Hematopoietic multipotent progenitor cell treated with erythropoietin and hydrocortisone succinate and interleukin-3 and kit ligand, for 6 days (in vitro differentiated cells): ENCODE results near the gene PIK3IP1.

Experiments used
- DNase-seq: peaks from one replicate; pipeline ENCODE4 v3.0.0-alpha.2; 2015

The PIK3IP1 gene

DNA sequence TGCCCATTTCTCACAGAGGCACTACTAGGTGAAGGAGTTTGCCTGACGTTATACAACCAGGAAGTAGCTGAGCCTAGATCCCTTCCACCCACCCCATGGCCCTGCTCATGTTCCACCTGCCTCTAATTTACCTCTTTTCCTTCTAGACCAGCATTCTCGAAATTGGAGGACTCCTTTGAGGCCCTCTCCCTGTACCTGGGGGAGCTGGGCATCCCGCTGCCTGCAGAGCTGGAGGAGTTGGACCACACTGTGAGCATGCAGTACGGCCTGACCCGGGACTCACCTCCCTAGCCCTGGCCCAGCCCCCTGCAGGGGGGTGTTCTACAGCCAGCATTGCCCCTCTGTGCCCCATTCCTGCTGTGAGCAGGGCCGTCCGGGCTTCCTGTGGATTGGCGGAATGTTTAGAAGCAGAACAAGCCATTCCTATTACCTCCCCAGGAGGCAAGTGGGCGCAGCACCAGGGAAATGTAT is 14.1 kb downstream of the PIK3IP1 start:
- no peak for DNase-seq

DNA sequence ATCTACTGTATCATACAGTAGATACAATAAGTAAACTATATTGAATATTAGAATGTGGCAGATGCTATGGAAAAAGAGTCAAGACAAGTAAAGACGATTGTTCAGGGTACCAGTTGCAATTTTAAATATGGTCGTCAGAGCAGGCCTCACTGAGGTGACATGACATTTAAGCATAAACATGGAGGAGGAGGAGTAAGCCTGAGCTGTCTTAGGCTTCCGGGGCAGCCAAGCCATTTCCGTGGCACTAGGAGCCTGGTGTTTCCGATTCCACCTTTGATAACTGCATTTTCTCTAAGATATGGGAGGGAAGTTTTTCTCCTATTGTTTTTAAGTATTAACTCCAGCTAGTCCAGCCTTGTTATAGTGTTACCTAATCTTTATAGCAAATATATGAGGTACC is 14.5 kb downstream of the PIK3IP1 start:
- DNase-seq: no peak

DNA sequence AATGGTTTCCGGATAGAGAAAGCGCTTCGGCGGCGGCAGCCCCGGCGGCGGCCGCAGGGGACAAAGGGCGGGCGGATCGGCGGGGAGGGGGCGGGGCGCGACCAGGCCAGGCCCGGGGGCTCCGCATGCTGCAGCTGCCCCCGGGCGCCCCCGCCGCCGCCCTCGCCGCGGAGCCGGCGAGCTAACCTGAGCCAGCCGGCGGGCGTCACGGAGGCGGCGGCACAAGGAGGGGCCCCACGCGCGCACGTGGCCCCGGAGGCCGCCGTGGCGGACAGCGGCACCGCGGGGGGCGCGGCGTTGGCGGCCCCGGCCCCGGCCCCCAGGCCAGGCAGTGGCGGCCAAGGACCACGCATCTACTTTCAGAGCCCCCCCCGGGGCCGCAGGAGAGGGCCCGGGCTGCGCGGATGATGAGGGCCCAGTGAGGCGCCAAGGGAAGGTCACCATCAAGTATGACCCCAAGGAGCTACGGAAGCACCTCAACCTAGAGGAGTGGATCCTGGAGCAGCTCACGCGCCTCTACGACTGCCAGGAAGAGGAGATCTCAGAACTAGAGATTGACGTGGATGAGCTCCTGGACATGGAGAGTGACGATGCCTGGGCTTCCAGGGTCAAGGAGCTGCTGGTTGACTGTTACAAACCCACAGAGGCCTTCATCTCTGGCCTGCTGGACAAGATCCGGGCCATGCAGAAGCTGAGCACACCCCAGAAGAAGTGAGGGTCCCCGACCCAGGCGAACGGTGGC is 15.7 kb downstream of the PIK3IP1 start:
- no peak for DNase-seq

DNA sequence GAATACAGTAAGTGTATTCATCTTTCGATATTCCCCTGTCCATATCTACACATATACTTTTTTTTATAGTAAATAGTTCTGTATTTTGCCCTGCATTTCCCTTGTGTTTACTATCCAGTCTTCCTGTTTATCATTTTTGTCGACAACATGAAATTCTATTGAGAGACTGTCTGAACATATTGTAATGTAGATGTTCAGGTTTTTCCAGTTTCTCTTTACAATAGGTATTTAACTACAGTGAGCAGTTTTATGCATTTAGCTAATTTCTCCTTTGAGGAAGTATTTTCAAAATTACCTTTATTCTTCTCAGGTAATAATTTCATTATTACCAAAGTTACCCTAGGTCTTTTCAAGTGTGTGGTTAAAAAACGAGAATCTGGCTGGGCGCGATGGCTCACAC is 16.7 kb downstream of the PIK3IP1 start:
- DNase-seq: no peak

DNA sequence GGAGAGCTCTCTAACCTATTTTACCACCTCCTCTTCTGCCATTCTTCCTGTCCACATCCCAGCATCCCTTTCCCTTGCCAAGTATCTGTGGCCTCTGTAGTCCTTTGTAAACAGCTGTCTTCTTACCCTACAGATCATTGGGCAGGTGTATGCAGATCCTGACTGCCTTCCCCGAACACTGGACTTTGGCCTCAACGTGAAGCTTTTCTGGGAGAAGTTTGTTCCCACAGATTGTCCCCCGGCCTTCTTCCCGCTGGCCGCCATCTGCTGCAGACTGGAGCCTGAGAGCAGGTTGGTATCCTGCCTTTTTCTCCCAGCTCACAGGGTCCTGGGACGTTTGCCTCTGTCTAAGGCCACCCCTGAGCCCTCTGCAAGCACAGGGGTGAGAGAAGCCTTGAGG is 17.3 kb downstream of the PIK3IP1 start:
- no peak for DNase-seq

DNA sequence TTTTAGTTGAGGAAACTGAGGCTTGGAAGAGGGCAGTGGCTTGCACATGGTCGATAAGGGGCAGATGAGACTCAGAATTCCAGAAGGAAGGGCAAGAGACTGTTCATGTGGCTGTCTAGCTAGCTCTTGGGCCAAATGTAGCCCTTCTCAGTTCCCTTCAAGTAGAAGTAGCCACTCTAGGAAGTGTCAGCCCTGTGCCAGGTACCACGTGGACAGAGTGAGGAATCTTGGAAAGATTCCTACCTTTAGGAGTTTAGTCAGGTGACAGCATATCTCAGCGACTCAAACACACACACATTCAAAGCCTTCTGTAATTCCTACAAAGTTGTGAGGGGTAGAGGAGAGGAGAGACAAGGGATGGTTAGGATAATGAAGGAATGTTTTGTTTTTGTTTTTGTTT is 18.3 kb downstream of the PIK3IP1 start:
- DNase-seq: no peak

DNA sequence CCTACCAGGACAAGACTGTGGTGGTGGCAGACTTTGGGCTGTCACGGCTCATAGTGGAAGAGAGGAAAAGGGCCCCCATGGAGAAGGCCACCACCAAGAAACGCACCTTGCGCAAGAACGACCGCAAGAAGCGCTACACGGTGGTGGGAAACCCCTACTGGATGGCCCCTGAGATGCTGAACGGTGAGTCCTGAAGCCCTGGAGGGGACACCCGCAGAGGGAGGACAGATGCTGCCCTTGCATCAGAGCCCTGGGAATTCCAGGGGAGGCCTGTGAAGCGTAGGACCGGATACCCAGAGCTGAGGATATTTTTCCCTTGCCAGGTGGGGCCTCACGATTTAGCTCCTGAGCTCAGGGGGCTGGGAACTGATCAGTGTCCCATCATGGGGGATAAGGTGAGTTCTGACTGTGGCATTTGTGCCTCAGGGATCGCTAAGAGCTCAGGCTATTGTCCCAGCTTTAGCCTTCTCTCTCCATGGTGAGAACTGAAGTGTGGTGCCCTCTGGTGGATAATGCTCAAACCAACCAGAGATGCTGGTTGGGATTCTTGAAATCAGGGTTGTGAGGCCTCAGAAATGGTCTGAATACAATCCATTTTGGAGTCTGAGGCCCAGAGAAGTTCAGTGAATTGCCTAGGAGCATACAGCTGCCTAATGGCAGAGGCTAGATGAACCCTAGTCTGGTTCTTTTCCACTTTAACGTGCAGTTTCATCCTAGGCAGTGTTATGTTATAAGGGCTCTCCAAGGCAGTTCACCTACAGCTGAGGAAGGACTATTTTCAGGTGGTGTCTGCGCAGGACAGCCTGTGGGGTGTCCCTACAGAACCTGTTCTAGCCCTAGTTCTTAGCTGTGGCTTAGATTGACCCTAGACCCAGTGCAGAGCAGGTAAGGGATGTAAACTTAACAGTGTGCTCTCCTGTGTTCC is 19.5 kb downstream of the PIK3IP1 start:
- peak; percentile 83 for DNase-seq

DNA sequence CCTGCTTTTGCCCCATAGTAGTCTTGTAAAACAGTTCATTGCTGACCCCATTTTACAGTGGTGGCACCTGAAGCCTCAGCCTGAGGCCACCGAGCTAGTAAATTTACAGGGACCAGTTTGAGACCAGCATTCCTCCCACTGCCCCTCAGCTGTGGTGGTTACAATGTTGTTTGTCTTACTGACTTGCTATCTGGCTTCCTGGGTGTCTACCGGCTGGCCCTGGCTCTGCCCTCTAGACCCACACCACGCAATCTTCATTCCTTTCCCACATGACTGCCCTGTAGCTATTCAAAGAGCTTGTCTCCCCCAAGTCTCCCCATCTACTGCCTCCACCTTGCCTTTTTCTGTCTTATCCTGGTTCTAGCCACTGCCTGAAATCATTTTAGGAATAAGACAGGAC is 20.8 kb downstream of the PIK3IP1 start:
- no peak for DNase-seq

DNA sequence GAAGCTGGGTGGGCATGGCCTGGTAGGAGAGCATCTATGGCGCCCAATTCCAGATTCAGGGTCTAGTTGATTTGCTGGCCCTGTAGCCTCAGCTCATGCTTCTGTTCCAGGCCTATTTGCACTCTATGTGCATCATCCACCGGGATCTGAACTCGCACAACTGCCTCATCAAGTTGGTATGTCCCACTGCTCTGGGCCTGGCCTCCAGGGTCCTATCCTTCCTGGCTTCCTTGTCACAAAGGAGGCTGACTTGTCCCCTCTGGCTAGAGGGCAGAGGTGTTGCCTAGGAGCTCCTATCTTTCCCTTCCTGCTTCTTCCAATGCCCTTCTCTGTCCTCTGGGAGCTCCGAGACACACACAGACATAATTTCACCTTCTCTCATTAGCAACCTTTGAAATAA is 21.3 kb downstream of the PIK3IP1 start:
- no peak for DNase-seq

DNA sequence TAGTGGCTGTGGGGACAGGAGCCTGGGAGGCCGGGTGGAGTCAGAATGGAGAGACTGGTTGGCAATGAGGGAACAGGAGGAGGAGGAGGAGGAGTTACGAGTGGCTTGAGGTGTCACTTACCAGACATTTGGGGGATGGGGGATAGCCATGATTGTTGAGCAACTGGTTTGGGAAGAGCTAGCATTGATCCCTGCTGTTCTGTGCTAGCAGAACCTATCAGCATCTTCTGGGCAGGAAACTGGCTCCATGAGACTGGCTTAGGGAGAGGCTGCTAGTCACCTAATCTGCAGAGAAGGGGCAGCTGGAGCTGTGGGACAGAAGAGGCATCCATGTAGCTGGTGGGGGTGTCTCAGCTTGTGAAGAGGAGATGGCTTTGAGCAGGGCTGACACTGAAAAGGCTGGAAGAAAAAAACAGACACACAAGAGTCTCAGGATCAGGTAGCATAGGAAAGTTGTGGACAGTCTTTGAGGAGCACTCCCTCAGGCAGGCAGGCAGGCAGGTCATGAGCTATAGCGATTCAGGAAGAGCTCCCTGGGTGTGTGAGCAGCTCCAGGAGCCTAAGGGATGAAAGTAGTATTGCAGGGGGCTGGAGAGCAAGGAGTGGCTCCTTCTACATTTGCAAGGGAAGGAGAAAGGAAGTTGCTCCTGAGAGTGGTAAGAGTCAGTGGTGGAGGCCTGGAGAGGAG is 22.3 kb downstream of the PIK3IP1 start:
- DNase-seq: no peak

DNA sequence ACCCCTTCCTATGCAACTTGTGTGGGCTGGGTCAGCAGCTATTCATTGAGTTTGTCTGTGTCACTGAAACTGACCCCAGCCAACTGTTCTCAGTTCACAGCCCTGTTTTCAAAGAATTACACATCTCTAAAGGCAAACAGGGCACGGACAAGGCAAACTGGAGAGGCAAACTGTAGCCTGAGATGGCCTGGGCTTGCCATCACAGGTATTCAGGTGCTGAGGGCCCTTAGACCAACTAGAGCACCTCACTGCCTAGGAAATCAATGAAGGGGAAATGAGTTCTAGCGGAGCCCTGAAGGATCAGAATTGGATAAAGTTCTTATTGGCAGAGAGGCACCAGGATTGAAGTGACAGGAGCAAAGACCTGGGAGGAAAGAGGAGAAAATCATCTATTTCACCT is 24.0 kb downstream of the PIK3IP1 start:
- no peak for DNase-seq

DNA sequence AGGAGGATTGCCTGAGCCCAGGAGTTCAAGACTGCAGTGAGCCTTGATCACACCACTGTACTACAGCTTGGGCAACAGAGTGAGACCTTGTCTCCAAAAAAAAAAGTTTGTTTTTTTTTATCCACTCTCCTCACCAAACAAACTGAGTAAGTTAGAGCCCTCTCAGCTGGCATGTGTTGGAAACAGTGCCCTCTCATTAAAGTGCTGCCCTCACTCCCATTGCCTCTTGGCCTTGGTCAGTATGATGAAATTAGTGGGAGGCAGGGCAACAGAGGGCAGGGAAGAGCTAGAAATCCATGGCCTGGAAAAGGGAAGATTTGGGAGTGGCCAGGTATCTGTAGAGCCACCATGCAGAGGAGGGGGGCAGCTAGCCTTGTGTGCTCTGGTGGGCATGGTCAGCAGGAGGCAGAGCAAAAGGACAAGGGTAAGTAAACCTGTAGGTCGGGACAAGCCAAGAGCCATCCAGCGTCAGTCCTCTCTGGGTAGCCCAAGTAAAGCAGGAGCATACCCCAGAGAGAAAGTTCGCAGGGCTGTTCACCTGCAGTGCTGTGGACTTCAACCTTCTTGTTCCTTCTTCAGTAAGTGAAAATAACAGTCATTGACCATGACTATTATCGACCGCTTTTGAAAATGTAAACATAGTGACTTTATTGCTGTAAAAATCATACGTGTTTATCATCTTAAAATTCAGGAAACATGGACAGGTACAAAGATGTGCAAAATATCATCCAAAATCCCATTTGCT is 28.2 kb downstream of the PIK3IP1 start:
- DNase-seq: no peak

DNA sequence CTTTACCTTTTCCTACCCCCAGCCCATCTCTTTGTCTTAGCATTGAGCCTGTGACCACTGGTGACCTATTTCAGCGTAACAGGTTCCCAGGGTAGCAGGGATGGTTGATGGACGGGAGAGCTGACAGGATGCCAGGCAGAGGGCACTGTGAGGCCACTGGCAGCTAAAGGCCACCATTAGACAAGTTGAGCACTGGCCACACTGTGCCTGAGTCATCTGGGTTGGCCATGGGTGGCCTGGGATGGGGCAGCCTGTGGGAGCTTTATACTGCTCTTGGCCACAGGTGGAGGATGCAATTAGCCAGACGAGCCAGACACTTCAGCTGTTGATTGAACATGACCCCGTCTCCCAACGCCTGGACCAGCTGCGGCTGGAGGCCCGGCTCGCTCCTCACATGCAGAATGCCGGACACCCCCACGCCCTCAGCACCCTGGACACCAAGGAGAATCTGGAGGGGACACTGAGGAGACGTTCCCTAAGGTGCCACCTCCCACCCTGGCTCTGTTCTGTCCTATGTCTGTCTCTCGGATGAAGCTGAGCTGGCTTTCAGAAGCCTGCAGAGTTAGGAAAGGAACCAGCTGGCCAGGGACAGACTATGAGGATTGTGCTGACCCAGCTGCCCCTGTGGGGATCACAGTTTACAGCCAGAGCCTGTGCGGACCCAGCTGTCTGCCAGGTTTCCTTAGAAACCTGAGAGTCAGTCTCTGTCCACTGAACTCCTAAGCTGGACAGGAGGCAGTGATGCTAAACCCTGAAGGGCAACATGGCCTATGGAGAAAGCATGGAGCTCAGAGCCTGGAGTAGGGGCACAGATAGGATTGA is 29.8 kb downstream of the PIK3IP1 start:
- no peak for DNase-seq

DNA sequence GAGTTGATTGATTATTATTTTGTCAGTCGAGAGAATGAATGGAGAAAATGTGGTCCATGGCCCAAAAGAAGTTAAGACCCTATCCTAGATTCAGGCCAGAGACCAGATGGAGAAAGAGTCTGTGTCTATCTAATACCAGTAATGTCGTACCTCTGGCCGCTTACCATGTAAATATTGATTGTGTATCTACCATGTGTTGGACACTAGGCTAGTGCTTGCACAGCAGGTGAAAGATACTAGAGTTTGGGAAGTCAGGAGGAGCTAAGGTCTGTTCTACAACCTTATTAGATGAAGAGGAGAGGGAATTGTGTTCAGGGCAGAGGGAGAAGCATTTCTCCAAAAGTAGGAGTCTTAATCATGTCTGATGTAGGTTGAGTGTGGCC is 31.8 kb downstream of the PIK3IP1 start:
- no peak for DNase-seq

DNA sequence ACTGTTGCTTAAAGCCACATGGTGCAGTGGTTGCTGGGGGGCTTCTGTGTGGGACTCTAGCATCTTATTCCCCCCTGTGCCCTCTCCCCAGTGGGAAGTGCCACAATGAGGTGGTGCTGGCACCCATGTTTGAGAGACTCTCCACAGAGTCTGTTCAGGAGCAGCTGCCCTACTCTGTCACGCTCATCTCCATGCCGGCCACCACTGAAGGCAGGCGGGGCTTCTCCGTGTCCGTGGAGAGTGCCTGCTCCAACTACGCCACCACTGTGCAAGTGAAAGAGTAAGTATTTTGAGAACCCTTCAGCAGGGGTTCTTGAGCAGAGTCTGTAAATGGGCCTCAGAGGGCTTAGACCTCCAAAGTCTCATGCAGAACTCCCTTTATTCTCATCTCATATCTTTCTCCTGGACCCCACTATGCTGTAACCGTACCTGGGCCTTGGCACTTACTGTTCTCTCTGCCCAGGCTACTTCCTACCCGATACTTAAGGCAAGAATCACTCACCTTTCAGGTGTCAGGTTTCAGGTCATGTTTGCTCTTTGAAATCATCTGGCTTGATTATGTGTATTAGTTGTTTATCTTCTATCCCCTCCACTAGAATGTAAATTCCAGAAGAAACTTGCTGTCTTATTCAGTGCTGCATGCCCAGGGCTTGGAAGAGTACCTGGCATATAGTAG is 32.4 kb downstream of the PIK3IP1 start:
- no peak for DNase-seq

DNA sequence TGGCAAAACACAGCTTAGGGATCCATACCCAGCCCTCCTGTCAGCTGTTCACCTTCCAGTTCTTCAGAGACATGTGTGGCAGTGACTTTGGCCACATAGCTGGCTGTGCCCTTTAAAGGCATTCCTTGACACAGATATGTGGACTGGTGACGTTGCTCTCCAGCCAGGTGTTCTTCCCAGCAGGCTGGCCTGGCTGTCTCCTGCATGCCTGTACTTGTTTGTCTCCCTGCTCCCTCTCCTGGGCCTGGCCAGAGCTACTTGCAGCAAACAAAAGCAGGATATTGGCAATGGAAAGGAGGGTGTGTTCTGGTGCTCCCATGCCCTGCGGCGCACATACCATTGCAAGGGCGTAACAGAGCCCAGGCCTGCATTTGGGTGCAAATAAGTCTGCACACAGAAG is 38.3 kb downstream of the PIK3IP1 start:
- no peak for DNase-seq

DNA sequence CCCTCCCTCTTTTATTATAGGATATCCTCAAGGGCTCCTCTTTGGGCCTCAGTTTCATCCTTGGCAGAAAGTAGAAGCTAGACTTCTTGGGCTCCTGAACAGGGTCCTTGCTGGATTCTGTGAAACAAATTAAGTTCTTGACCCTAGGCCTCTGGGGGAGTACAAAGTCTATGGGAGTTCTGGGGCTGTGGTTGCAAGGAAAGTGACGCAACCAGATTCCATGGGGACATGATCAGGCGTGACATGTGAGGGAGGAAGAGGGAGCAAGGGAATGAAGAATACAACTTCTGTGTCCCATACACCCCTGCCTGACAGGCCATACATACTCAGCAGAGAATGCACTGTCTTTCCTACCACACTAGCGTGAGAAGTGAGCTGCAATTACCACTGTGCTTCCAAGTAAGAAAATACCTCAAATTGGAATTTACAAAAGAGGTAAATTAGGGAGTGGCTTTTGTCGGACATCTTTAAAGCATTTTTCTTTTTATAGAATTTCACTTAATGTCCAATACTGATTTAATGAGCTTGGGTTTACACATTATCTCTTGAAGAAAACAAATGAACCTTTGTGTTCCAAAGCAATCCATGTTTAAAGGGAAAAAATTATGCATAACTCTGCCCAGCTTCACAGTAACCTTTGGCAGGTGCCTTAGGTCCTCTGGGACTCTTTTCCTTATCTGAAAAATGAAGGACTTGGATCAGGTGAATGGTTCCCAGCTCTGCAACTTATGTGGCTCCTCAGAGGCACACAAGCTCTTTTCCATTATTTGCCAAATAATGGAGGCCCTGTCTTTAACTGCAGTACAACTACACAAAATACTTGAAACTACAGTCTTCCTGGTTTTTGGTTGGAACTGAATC is 41.3 kb downstream of the PIK3IP1 start:
- DNase-seq: no peak

DNA sequence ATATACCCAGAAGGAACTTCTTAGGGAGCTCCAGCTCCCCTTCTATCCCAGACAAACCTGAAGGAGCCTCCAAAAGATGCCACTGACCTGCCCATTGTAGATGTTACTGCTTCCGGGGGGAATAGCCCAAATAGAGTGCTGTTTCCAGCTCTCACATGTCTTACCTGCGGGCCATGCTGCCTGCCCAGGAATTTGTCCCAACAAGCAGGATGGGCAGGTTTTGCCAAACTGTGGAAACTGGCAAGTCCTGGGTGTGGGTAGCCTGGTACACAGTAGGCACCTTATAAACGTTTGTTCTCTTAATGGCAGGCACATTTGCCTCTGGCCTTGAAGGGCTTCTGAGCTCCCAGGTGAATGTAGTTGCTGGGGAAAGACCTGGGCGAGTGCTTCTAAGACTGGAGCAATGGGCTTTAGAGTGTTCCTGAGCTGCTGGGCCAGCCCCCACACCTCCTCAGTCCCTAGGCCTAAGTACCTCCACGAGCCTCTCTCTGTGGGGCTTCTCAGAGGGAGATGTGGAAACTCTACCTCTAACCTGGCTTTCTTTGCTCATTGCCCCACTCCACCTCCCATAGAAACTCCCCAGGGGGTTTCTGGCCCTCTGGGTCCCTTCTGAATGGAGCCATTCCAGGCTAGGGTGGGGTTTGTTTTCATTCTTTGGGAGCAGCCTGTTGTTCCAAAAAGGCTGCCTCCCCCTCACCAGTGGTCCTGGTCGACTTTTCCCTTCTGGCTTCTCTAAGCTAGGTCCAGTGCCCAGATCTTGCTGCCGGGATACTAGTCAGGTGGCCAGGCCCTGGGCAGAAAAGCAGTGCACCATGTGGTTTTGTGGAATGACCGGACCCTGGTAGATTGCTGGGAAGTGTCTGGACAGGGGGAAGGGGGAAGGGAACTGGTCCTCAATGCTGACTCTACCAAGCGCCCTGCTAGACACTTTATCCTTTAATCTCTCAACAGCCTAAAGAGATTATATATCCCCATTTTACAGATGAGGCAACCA is 43.0 kb downstream of the PIK3IP1 start:
- no peak for DNase-seq

DNA sequence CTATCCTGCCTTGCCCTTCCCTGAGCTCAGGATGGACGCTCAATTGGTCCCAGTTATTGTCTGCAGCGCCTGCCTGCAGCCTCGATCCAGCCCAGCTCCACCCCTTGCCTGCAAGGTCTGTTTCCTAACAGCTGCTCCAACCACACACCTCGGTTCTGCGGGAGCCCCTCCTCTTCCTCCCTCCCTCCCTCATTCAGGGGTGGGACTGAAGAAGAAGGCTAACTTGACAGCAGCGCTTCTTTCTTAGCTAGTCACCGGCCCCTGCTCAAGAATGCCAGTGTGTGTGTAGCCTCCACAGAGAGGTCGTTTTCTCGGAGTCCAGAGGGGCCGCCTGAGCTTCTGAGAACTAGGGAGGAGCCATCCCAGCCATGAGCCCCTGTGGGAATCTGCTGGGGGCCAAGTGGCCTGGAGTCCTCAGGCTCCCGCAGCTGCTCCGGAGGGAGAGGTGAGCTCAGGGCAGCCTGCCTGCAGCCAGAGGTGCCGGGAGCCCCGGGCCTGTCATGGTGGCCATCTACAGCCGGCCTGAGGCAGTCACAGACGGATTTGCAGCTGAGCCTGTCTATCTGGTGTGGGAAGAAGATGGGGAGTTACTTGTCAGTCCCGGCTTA is 44.0 kb downstream of the PIK3IP1 start:
- DNase-seq: peak; percentile 90
